Uterus (tissue), 2 donors: ENCODE measurements around the gene ABCD3.
"Not testable (repeated sequence)": the region's sequence is repeated elsewhere in the genome, so short reads cannot be mapped to it uniquely, and the experiment has no call there.

ENCODE experiments used
- POLR2A ChIP-seq, 2 donors: fragments of 450-650 bp; IDR thresholded peaks; one replicate each; pipeline ENCODE4 v1.6.1; 2016; ENCODE audit warnings: antibody characterized with exemption in 2 of 2, mild to moderate bottlenecking in 1 of 2, moderate library complexity in 1 of 2
- TF ChIP-seq, protein P1 (sequence below), 4 experiments: fragments of 200-600 bp in 2 of 4; fragments of 450-650 bp in 2 of 4; sonication (generic) in 2 of 4; IDR thresholded peaks; one replicate each; pipeline ENCODE4 v1.5.1; 2016 to 2019; ENCODE audit warnings: antibody characterized with exemption in 4 of 4, mild to moderate bottlenecking in 2 of 4, moderate library complexity in 1 of 4

DNA sequence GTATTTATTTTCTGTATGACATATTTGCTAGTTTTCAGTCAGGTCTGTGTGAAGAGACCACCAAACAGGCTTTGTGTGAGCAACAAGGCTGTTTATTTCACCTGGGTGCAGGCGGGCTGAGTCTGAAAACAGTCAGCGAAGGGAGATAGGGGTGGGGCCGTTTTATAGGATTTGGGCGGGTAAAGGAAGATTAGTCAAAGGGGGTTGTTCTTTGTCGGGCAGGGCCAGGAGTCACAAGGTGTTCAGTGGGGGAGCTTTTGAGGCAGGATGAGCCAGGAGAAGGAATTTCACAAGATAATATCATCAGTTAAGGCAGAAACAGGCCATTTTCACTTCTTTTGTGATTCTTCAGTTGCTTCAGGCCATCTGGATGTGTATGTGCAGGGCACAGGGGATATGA lies 148.2 kb downstream of the ABCD3 start:
- TF ChIP-seq, protein P1, sequence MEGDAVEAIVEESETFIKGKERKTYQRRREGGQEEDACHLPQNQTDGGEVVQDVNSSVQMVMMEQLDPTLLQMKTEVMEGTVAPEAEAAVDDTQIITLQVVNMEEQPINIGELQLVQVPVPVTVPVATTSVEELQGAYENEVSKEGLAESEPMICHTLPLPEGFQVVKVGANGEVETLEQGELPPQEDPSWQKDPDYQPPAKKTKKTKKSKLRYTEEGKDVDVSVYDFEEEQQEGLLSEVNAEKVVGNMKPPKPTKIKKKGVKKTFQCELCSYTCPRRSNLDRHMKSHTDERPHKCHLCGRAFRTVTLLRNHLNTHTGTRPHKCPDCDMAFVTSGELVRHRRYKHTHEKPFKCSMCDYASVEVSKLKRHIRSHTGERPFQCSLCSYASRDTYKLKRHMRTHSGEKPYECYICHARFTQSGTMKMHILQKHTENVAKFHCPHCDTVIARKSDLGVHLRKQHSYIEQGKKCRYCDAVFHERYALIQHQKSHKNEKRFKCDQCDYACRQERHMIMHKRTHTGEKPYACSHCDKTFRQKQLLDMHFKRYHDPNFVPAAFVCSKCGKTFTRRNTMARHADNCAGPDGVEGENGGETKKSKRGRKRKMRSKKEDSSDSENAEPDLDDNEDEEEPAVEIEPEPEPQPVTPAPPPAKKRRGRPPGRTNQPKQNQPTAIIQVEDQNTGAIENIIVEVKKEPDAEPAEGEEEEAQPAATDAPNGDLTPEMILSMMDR (IDR thresholded peaks at IDR 0.05), result not testable (repeated sequence)
- not testable (repeated sequence) for TF ChIP-seq POLR2A (IDR thresholded peaks at IDR 0.05)
